GM21825 (cell line): ENCODE data around the gene SPATA33.
"Not testable (repeated sequence)": the region's sequence is repeated elsewhere in the genome, so short reads cannot be mapped to it uniquely, and the experiment has no call there.

Experiments used
- ATAC-seq: cut with Tn5 transposase; IDR thresholded peaks from one replicate; pipeline ENCODE4 v1.9.1; 2021; ENCODE audit warnings: mild to moderate bottlenecking, moderate library complexity; ENCODE audit not compliant: unreplicated experiment

Gene SPATA33

DNA sequence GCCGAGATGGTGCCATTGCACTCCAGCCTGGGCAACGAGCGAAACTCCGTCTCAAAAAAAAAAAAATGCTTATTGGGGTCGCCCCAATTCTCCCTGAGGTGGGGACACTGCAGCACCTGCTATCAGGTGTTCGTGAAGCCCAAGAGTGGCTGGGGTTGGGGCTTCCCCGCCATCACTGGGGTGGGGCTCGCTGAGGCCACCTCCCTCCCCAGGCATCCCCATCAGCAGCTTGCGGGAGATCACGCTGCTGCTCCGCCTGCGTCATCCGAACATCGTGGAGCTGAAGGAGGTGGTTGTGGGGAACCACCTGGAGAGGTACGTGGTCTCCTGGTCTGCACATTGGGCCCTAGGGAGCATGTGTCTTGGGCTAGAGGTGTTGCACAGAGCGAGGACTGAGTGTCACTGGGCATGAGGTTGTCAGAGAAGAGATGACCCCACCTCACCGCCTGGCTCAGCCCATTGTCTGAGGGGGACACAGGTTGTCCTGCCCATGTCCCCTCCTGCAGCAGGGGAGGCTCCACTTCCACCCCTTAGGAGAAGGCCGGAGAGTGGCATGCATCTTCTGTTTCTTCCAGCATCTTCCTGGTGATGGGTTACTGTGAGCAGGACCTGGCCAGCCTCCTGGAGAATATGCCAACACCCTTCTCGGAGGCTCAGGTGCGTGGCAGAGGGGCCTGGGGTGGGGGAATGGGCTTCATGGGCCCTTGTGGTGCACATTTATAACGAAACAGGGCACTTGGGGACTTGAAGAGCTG is 33.8 kb downstream of the SPATA33 start:
- ATAC-seq = no peak

DNA sequence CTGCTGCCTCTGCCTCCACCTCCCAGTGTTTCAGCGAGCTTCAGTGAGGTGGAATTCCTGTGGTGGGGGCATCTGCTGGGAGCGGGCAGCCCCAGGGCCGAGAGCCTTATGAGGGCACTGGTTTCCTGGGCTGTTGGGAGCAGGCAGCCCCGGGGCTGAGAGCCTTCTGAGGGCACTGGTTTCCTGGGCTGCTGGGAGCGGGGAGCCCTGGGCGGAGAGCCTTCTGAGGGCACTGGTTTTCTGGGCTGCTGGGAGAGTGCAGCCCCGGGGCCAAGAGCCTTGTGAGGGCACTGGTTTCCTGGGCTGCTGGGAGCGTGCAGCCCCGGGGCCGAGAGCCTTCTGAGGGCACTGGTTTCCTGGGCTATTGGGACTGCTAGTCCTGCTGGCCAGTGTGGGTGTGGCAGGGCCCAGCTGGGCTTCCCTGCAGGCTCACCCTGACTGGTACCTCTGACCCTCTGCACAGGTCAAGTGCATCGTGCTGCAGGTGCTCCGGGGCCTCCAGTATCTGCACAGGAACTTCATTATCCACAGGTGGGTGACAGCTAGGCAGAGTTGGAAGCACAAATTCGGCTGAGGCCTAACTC is 34.4 kb downstream of the SPATA33 start:
- ATAC-seq = no peak

DNA sequence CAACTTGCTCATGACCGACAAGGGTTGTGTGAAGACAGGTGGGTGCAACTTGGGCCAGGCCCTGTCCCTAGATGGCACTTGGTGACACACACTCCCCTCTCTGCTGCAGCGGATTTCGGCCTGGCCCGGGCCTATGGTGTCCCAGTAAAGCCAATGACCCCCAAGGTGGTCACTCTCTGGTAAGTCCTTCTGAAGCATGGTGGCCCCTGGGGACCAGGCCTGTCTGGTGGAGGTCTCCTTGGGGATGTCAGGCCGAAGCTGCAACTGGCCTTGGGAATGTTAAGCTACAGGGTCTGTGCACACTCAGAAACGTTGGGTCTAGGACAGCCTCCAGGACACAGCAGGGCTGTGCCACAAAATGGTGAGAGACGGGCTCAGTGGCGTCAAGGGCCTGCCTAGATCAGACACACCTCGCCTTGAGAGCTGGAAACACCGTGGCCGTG is 35.7 kb downstream of the SPATA33 start:
- no peak for ATAC-seq

DNA sequence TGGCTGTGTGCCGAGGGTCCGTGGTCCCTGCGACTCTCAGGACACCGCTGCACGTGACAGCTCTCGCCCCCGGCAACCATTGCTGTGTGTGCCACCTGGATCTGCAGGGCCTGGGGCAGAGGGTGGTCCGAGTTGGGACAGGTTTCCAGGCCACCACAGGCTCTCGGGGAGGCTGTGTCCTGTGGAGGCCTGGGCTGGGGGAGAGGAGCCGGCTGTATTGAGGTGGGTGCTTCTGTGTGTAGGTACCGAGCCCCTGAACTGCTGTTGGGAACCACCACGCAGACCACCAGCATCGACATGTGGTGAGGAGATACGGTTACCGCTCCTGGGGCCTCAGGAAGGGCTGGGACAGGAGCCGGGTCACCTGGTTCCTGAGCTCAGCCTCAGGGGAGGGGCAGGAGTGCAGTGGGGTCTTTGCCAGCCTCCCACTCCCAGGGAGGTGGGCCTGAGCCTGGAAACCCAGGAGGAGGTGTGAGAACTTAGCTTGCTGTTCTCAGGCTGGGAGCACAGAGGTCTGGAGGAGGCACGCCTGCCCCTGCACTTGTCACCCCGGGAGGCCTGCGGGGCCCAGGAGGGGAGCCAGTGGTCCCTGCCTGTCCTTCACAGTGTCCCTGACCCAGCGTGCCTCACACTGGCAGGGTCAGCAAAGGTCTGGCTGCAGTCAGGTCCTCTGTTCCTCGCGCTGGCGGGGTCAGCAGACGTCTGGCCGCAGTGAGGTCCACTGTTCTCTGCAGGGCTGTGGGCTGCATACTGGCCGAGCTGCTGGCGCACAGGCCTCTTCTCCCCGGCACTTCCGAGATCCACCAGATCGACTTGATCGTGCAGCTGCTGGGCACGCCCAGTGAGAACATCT is 36.5 kb downstream of the SPATA33 start:
- ATAC-seq = no peak

DNA sequence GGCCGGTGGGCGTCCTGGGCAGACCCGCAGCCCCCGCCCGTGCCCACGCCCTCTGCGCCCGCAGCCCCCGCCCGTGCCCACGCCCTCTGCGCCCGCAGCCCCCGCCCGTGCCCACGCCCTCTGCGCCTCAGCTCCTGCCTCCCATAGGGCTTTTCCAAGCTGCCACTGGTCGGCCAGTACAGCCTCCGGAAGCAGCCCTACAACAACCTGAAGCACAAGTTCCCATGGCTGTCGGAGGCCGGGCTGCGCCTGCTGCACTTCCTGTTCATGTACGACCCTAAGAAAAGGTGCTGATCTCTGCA is 37.1 kb downstream of the SPATA33 start:
- not testable (repeated sequence) for ATAC-seq

DNA sequence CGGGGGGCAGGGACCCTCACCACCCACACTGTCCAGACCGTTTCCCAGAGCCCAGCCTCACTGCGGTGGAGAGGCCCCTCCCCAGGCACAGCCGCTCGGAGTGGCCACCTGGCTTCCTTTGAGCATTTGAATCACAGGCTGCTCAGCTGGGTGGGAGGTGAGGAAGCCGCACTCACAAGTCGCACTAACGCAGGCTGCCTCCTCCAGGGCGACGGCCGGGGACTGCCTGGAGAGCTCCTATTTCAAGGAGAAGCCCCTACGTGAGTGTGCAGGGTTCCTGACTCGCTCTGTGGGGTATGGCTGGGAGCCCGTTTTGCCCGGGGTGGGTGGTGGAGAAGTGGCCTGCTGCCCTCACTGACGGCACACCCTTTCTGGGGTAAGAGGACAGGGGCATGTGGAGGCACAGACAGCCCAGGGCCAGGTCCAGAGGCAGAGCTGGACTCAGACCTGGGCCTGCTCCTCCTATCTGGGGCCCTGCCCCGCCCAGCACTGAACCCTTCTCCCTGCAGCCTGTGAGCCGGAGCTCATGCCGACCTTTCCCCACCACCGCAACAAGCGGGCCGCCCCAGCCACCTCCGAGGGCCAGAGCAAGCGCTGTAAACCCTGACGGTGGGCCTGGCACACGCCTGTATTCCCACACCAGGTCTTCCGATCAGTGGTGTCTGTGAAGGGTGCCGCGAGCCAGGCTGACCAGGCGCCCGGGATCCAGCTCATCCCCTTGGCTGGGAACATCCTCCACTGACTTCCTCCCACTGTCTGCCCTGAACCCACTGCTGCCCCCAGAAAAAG is 37.6 kb downstream of the SPATA33 start:
- ATAC-seq = no peak

DNA sequence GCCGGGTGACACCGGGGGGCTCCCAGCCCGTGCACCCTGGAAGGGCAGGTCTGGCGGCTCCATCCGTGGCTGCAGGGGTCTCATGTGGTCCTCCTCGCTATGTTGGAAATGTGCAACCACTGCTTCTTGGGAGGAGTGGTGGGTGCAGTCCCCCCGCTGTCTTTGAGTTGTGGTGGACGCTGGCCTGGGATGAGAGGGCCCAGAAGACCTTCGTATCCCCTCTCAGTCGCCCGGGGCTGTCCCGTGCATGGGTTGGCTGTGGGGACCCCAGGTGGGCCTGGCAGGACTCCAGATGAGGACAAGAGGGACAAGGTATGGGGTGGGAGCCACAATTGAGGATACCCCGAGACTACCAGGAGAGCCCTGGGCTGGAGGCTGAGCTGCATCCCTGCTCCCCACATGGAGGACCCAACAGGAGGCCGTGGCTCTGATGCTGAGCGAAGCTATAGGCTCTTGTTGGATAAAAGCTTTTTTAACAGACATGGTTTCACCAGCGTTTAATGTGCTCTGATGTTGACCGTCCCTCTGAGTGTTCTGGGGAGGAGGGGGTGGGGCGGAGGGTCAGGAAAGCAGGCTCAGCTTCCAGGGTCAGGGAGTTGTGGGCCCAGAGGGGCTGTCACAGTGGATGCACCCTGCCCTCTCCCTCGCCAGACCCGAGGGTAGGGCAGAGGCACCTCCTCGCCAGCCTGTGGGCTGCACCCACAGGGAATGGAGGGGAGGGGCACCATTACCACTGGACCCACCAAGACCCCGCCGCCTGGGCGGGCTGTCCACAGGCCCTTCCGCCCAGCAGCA is 38.4 kb downstream of the SPATA33 start:
- no peak for ATAC-seq

DNA sequence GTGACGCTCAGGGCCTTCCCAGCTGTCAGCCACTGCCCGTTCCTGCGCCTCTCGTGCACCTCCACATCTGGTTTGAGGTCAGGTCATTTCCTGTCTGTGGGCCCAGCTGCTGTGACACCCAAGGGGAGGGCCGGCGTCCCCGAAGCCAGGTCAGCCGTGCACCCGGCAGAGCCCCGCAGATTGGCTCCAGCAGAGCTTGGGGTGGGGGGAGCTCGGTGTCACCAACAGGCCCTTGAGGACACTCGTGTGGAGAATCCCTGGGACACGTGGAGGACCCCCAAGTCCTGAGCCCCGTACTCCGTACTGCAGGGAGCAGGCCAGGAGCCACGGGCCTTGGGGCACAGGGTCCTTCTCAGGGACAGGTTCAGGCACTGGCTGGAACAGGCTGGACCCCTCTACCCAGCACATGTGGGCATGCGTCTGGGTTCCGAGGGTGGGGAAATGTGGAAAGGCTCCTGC is 39.1 kb downstream of the SPATA33 start:
- no peak for ATAC-seq

DNA sequence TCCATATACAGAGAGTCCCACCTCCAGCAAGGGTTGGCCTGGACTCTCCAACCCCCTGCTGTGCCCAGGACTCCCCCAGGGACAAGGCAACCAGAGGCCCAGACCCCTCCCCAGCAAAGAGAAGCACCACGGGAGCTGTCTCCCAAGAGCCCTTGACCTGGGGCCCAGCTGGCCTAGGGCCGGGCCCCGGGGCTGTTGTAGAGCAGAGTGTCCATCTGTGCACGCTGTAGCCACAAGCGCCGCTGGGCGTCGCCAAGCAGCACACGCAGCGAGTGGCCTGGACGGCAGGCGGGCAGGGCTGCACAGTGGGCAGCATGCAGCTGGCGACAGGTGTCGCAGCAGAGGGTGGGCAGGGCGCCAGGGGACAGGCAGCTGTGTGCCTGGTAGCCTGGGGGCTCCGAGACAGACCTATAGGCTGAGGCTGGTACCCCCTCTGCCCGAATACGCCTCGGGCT is 39.6 kb downstream of the SPATA33 start:
- ATAC-seq = no peak

DNA sequence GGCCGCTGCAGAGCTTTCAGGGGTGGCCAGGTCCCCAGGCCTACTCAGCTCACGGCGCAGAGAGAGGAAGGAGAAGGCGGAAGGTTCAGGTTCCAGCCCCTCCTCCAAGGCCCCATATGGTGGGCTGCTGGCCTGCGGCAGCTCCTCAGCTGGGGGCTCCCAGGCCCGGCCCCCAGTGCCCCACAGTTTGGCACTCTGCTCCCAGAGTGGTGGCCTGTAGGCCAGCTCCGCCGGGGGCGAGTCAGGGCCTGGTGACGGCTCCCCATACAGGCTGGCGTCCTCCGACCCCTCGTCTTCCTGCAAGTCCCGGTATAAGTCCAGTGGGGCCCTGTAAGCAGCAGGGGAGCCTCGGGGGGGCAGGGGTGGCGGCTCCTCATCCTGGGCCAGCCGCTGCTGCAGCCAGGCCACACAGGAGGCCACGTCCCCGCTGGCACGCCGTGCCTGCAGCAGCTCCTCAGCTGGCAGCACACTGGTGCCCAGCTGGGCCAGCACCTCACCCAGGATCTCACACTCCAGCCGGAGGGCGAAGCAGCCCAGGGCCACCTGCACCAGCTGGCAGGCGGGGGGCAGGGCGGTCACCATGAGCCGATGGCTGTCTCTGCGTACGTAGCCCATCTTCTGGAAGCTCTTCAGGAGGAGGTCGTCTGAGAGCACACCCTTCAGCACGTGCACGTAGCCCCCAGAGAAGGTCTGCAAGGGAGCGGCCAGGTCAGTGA is 40.1 kb downstream of the SPATA33 start:
- no peak for ATAC-seq

DNA sequence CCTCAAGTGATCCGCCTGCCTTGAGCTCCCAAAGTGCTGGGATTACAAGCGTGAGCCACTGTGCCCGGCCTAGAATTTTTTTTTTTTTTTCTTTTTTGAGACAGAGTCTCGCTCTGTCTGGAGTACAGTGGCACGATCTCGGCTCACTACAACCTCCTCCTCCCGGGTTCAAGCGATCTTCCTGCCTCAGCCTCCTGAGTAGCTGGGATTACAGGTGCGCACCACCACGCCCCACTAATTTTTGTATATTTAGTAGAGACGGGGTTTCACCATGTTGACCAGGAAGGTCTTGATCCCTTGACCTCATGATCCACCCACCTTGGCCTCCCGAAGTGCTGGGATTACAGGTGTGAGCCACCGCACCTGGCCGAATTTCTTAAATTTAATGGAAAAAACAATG is 41.1 kb downstream of the SPATA33 start:
- not testable (repeated sequence) for ATAC-seq

DNA sequence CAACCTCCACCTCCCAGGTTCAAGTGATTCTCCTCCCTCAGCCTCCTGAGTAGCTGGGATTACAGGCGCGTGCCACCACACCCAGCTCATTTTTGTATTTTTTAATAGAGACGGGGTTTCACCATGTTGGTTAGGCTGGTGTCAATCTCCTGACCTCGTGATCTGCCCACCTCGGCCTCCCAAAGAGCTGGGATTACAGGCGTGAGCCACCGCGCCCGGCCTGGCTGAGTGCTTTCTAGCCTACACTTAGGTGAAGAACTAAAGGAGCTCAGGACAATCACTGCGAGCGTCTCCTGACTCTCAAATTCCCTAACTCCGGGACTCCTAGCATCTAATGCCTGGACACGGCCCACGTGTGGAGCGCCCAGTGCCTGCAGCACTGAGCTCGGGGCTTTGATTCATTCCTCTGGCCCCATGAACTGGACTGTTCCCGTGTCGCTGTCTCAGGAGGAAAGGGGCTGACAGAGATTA is 42.0 kb downstream of the SPATA33 start:
- not testable (repeated sequence) for ATAC-seq

DNA sequence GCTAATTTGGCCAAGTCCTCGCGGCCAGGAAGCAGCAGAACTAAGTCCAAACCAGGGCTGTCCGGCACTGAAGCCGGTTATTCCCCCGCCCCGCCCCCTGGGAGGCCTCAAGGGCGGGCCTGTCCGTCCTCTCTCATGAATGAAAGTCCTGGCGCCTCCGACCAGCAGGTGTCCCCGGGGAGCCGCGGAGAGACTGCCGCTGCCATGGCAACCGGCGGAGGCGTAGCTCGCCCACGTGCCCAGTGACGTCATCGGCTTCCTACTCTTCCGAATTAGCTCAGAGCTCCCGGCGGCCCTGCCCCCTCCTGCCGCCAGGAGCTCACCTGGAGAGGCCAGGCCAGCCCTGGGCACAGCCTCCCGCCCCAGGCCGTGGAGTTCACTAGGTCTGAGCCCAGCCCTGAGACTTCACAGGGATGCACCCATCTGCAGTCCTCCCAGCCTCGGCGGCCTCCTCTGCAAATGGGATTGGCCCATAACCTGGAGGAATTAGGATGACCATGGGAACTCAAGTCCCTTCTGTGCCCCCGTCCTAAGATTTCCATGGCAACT is 42.5 kb downstream of the SPATA33 start:
- ATAC-seq = peak; percentile 39

DNA sequence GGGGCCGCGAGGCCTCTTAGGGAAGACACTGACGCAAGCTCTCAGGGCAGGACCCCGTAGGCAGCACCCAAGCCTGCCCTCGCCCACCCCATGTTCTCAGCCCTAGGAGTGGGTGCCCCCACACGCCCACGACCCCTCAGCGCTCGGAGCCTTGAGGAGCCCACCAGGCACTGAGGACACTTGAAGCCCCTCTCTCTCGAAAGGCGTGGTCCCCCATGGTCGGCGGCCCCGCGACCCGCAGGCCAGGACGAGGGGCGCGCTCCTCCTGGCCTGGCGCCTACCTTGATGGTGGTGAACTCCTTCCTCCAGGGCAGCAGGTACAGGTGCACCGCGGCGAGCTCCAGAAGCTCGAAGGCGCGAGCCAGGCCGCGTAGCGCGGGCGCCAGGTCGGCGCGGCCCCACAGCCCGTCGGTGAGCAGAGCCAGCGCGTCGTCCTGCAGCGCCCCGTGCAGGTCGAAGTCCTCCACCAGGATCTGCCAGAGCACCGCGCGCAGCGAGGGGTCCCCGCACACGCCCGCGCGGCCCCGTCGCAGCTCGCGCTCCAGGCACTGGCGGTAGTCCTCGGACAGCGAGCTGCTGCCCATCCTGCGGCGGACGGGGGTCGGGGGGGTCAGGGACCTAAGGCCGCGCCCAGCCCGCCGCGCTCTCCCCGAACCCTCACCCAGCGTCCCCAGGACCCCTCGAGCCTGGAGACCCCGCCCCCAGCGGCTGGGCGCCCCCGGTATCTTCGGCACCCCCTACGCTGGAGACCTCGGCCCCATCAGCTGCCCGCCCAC is 43.2 kb downstream of the SPATA33 start:
- peak; percentile 11 for ATAC-seq

DNA sequence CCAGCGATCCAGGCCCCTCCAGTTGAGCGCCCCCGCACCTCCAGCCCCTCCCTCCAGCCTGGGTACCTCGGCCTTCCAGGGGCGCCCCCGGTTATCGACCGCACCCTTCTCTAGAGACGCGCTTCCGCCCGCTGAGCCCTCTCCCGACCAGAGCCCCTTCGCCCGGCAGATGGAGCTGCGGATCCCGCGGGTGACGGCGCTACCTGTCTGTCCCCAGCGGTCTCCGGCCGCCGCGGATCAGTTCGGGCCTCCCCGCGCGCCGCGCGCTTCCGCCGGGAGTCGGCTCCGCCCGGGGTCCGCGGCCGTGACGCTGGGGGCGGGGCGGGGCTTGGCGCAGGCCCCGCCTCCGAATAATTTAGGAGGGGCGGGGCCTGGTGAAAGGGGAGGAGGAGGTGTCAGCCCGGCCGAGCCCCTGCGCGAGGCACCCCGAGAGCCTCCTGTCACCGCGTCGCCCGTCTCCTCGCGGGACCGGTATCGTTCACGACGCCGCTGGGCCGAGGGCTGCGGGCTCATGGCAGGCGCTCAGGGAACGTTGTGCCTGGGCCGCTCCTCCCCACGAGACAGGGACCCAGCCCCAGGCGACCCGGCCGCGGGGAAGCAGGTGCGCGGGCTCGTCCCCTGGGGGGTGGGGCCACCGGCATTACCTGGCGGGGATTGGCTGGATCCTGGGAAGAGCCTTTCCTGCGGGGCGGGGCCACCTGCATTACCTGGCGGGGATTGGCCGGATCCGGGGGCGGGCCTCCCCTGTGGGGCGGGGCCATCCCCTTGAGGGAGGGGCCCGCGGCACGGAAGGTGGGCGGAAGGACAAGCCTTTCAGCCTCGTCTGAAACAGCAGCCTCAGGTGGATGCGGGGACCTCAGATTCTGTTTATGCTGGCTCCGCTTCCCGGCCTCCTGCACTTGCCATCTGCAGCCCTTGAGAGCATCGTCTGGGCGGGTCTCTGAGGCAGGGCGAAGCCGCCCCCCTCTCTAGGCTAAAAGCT is 44.1 kb downstream of the SPATA33 start, which contains the start of gene SPATA2L:
SPATA2L (minus strand) TSS at position 281 of the 982 bp plus-strand sequence. CDS start 473 bp downstream, outside the sequence.
- ATAC-seq = peak; percentile 60

DNA sequence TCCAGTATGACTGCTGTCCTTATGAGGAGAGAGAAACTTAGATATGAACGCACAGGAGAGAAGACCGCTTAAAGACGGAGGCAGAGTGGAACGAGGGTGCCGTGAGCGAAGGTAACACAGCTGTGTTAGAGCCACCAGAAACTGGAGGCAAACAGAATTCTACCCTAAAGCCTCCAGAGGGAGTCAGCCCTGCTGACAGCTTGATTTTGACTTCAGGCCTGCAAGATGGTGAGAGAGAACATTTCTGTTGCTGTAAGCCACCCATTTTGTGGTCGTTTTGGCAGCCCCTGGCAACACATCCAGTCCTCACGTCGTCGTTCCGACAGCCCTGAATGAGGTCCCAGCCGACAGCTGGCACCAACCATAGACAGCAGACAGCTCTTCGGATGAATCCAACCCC is 46.6 kb downstream of the SPATA33 start:
- no peak for ATAC-seq

DNA sequence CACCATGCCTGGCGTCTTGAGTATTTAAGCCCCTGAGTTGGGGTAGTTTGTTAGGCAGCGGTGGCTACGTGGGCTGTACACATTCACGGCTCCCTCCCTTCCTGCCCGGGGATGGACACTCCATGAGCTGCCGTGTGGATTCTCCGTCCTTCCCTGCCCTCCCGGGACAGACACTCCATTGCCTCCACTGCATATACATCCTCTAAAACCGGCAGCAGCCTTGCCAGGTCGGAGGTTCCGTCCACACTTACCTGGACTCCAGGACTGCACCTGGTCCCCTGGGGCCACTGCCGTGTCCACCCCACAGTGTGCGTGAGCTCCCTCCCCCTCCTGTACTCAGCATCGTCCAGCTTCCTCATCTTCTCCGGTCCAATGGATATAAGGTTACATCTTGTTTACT is 47.4 kb downstream of the SPATA33 start:
- ATAC-seq = no peak
